Measurements from ENCODE around the gene DCLK1.

GRCh38 chr13:35765366-35765765 is 365.8 kb downstream of the DCLK1 start:
- TF ChIP-seq CTCF (IDR thresholded peaks at IDR 0.05), result no peak
- no peak for TF ChIP-seq EZH2 (IDR thresholded peaks at IDR 0.05)
